Measurements from ENCODE around the gene ST6GALNAC6. TPM values are rescaled to one million over a fixed set of nuclear protein-coding genes. Genes with fewer than 3 reads are reported as not detected.

The ST6GALNAC6 gene
- total and polyA plus RNA-seq, 2 donors (not counting 1 experiment from before 2014, with no cell fraction given): 68.0 to 126 TPM

DNA sequence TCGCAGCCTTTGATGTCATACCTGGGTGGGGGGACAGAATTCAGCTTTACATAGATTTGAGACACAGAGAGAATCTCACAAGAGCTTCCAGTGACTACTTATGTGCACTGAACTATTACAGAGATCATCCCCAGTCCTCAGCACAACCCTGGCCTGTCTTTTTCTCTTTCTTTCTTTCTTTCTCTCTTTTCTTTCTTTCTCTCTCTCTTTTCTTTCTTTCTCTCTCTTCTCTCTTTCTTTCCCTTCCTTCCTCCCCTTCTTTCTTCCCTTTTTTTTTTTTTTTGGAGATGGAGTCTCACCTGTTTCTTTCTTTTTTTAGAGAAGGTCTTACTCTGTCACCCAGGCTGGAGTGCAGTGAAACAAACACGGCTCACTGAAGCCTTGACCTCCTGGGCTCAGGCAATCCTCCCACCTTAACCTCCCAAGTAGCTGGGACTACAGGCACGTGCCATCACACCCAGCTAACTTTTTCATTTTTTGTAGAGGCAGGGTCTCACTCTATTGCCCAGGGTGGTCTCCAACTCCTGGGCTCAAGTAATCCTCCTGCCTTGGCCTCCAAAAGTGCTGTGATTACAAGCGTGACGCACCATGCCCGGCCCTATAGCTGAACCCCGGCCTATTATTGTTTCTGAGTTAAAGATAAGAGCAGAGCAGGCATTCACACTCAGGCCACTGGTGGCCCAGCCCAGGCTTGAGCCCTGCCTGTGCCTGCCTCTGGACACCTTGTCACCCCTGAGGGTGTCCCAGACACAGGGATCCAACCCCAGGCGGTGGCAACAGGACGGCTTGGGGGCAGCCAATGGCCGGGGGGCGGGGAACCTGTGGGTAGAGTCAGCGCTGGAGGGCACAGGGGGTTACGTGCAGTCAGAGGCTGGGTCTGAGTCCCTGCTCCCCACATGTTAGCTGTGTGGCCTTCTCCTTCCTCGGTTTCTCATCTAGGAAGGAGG, 26.8 kb upstream of the ST6GALNAC6 start:
- no peak overlapping the region for H3K27ac Mint-ChIP-seq
- Histone ChIP-seq H2AFZ (ENCODE audit: insufficient read depth, low read depth, low read length, poor library complexity, severe bottlenecking) (peak overlapping the region; percentile 76), H3K9me3 (ENCODE audit: control extremely low read depth in 1 of 3, control insufficient read depth in 2 of 3, insufficient read depth in 1 of 3, low read length in 2 of 3) (peaks cover 0 to 3% (median 0%) of the 10 kb centered on the region in 3 donors), H3K4me3 (ENCODE audit: control extremely low read depth in 1 of 5, extremely low read depth in 1 of 5, insufficient read depth in 1 of 5, low read depth in 2 of 5, low read length in 4 of 5) (peak overlapping the region in 3 of 5 experiments; percentile 51 to 59 (median 55)), H3K79me2 (ENCODE audit: control insufficient read depth, insufficient read depth, low read length) (peaks cover 9% of the 10 kb centered on the region), H3K27me3 (replicated peaks in 1 of 4; ENCODE audit: control extremely low read depth in 1 of 4, control insufficient read depth in 3 of 4, insufficient read depth in 4 of 4, low read length in 3 of 4) (peaks cover 0 to 44% (median 13%) of the 10 kb centered on the region in 4 experiments), H3K4me1 (ENCODE audit: control insufficient read depth in 2 of 2, insufficient read depth in 2 of 2, low read length in 2 of 2) (peaks cover 37 to 44% of the 10 kb centered on the region in 2 donors), H3K27ac (ENCODE audit: low read length in 2 of 2) (no peak overlapping the region), H3K9ac (ENCODE audit: low read length) (peak overlapping the region; percentile 63), H3K36me3 (replicated peaks in 1 of 2; ENCODE audit: control extremely low read depth in 1 of 2, control insufficient read depth in 1 of 2, extremely low read depth in 1 of 2, insufficient read depth in 2 of 2, low read length in 1 of 2) (no peaks in the 10 kb centered on the region), H3K4me2 (replicated peaks; ENCODE audit: low read depth, low read length, poor library complexity, severe bottlenecking) (peak overlapping the region; percentile 93), H4K20me1 (ENCODE audit: control insufficient read depth, insufficient read depth, low read length, poor library complexity, severe bottlenecking) (peaks cover 2% of the 10 kb centered on the region)
- no peaks in the 10 kb centered on the region for H3K9me3 Mint-ChIP-seq (ENCODE audit: insufficient read depth)
- H3K4me3 Mint-ChIP-seq: peak overlapping the region; percentile 72
- DNase-seq (no peak), ATAC-seq (ENCODE audit: low read depth) (no peak)
- no peak for TF ChIP-seq EZH2 (IDR thresholded peaks at IDR 0.05; ENCODE audit: borderline replicate concordance, insufficient read depth, low read depth, low read length, poor library complexity, severe bottlenecking)
- TF ChIP-seq, protein P1, sequence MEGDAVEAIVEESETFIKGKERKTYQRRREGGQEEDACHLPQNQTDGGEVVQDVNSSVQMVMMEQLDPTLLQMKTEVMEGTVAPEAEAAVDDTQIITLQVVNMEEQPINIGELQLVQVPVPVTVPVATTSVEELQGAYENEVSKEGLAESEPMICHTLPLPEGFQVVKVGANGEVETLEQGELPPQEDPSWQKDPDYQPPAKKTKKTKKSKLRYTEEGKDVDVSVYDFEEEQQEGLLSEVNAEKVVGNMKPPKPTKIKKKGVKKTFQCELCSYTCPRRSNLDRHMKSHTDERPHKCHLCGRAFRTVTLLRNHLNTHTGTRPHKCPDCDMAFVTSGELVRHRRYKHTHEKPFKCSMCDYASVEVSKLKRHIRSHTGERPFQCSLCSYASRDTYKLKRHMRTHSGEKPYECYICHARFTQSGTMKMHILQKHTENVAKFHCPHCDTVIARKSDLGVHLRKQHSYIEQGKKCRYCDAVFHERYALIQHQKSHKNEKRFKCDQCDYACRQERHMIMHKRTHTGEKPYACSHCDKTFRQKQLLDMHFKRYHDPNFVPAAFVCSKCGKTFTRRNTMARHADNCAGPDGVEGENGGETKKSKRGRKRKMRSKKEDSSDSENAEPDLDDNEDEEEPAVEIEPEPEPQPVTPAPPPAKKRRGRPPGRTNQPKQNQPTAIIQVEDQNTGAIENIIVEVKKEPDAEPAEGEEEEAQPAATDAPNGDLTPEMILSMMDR (IDR thresholded peaks at IDR 0.05): no peak
- ChIA-PET CTCF (interaction anchor here (0.7 to 17.3 kb wide), 6 partner anchors 16 to 365 kb away, joined by 3 to 237 read pairs (median 4); partner anchors contain the start of gene TOR2A), POLR2A (interaction anchor here (0.7 kb wide), 3 partner anchors 16 to 187 kb away, joined by 4 to 5 read pairs (median 5); no protein-coding TSS in a partner anchor)
- peaks cover 36% of the 10 kb centered on the region for H3K4me1 Mint-ChIP-seq
- peaks cover 17% of the 10 kb centered on the region for H3K27me3 Mint-ChIP-seq
- intact Hi-C loops (cut with micrococcal nuclease): no loop called here
- 74% methylated on average over 13 of the region's 14 CpGs for WGBS (ENCODE audit: insufficient coverage)

Data from B cell (primary cell).